Lung (tissue), 12 donors: Measurements from ENCODE around the gene ALG12. TPM values are rescaled to one million over a fixed set of nuclear protein-coding genes. Genes with fewer than 3 reads are reported as not detected.

Source experiments
- ATAC-seq: fragments of 200-7000 bp; cut with Tn5 transposase; one replicate; pipeline ENCODE4 v1.9.1; 2020; ENCODE audit warnings: moderate number of reproducible peaks; ENCODE audit not compliant: insufficient read depth, low FRiP score
- DNase-seq, 3 donors: peaks; one replicate each; pipeline ENCODE4 v3.0.0-alpha.2; 2013 to 2017
- H3K27ac ChIP-seq, 2 donors: one replicate each; pipeline ENCODE4 v1.5.1; 2013; ENCODE audit warnings: mild to moderate bottlenecking in 2 of 2, moderate library complexity in 2 of 2, control low read depth in 1 of 2, inconsistent platforms in 1 of 2, low read depth in 1 of 2, low read length in 1 of 2
- H3K27me3 ChIP-seq, 3 donors: one replicate each; pipeline ENCODE4 v1.5.1; 2013; ENCODE audit warnings: low read length in 2 of 3; ENCODE audit not compliant: control insufficient read depth in 3 of 3, insufficient read depth in 3 of 3
- H3K36me3 ChIP-seq, 4 donors: one replicate each; pipeline ENCODE4 v1.5.1; 2013; ENCODE audit warnings: low read length in 4 of 4, mild to moderate bottlenecking in 1 of 4, moderate library complexity in 1 of 4; ENCODE audit not compliant: control insufficient read depth in 4 of 4, insufficient read depth in 4 of 4
- H3K4me1 ChIP-seq, 5 donors: one replicate each; pipeline ENCODE4 v1.5.1; 2013; ENCODE audit warnings: low read length in 5 of 5, mild to moderate bottlenecking in 2 of 5, moderate library complexity in 1 of 5; ENCODE audit not compliant: control insufficient read depth in 5 of 5, insufficient read depth in 5 of 5
- H3K4me3 ChIP-seq: one replicate; pipeline ENCODE4 v1.5.1; 2013; ENCODE audit warnings: mild to moderate bottlenecking, control low read depth, moderate library complexity
- H3K9ac ChIP-seq, 2 donors: one replicate each; pipeline ENCODE4 v1.5.1; 2013; ENCODE audit warnings: low read length in 2 of 2, control low read depth in 1 of 2; ENCODE audit not compliant: insufficient read depth in 1 of 2
- H3K9me3 ChIP-seq, 4 donors: one replicate each; pipeline ENCODE4 v1.5.1; 2013; ENCODE audit warnings: low read length in 3 of 4, mild to moderate bottlenecking in 1 of 4, moderate library complexity in 1 of 4; ENCODE audit not compliant: control insufficient read depth in 4 of 4, insufficient read depth in 3 of 4
- WGBS, 2 donors: extraction: QIAGEN DNeasy Blood & Tissue Kit; methylation state at CpG; one replicate each; pipeline ENCODE4 v1.1.7; 2013; 5-methylcytosine and 5-hydroxymethylcytosine counted together
- polyA plus RNA-seq, 2 donors: library from polyadenylated mRNA; stranded (reverse); fragments of 200-250 nt; gene quantifications; one replicate each; pipeline ENCODE4 v1.2.1, GENCODE V29; 2013
- total RNA-seq, 2 donors: library from RNA; depleted of rRNA in 1 of 2; stranded (reverse); fragments of >200 nt in 1 of 2; gene quantifications; one replicate each; pipeline ENCODE4 v1.2.1, GENCODE V29; 2014 to 2021
- TF ChIP-seq, protein P1 (sequence below): IDR thresholded peaks from 2 replicates; pipeline ENCODE4 v1.5.1; 2012; ENCODE audit warnings: mild to moderate bottlenecking; ENCODE audit errors: control extremely low read depth, extremely low read depth
- donor health status: control.
- donor health status: control.
- donor health status: Bipolar disorder and iron deficiency.
- donor health status: healthy.
- donor health status: DM: yes; HTN: yes; CAD: no.

The ALG12 gene
- total and polyA plus RNA-seq, 4 donors: 13.6 to 33.9 (median 16.6) TPM

DNA sequence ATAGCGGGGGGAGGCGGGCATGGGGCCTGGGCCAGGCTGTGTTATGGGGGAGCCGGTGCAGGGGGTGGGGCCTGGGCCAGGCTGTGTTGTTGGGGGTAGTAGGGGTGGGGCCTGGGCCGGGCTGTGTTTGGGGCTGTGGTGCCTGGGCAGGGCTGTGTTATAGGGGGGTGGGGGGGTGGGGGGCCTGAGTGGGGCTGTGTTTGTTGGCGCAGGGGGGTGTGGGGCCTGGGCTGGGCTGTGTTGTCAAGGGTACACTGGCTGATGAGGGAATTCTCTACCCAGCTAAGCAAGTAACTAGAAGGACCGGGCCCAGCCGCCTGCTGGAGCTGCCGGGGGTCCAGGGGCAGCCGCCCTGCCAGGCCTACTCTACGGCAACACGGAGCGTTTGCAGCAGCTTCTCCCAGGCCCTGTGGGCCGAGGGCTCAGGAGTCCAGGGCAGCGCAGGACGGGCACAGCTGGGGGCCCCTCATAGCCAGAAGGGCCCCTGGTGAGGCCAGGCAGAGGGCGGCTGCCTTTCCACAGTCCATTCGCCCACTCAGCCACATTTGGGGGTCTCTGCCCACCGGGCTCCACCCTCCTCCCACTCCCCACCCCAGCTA, 32.3 kb upstream of the ALG12 start:
- H3K9ac ChIP-seq: no peak overlapping the region
- DNase-seq (peak in 2 of 3 donors; percentile 59 to 67), ATAC-seq (no peak)
- no peaks in the 10 kb centered on the region for H3K36me3 ChIP-seq
- no peak overlapping the region for H3K4me3 ChIP-seq
- 72 to 82% methylated on average over 14 to 18 of the region's 18 CpGs for WGBS, 2 donors
- H3K27ac ChIP-seq: peak overlapping the region in 1 of 2 donors; percentile 83
- TF ChIP-seq, protein P1, sequence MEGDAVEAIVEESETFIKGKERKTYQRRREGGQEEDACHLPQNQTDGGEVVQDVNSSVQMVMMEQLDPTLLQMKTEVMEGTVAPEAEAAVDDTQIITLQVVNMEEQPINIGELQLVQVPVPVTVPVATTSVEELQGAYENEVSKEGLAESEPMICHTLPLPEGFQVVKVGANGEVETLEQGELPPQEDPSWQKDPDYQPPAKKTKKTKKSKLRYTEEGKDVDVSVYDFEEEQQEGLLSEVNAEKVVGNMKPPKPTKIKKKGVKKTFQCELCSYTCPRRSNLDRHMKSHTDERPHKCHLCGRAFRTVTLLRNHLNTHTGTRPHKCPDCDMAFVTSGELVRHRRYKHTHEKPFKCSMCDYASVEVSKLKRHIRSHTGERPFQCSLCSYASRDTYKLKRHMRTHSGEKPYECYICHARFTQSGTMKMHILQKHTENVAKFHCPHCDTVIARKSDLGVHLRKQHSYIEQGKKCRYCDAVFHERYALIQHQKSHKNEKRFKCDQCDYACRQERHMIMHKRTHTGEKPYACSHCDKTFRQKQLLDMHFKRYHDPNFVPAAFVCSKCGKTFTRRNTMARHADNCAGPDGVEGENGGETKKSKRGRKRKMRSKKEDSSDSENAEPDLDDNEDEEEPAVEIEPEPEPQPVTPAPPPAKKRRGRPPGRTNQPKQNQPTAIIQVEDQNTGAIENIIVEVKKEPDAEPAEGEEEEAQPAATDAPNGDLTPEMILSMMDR: no peak
- peaks cover 0 to 49% (median 31%) of the 10 kb centered on the region in 5 donors for H3K4me1 ChIP-seq
- no peaks in the 10 kb centered on the region for H3K9me3 ChIP-seq
- H3K27me3 ChIP-seq: no peaks in the 10 kb centered on the region

DNA sequence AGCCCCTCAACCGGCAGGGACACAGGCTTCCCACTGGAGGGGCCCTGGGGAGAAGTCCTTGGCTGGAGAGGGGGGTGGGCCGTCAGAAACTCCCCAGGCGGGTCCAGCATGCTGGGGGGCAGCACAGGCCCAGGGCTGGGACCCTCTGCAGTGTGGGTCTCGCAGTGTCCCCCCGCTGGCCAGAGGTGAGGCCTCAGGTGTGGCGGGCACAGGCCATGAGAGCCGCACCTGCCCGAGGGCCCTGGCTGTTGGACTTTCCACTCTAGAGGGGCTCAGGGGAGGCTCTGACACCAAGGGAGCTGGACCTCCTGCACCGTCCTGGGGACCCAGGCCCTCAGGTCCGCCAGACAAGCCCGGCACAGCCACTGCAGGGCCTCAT, 31.7 kb upstream of the ALG12 start:
- Histone ChIP-seq H3K27me3 (no peaks in the 10 kb centered on the region), H3K9me3 (no peaks in the 10 kb centered on the region), H3K4me3 (no peak overlapping the region), H3K36me3 (no peaks in the 10 kb centered on the region), H3K9ac (no peak overlapping the region), H3K4me1 (peaks cover 0 to 44% (median 27%) of the 10 kb centered on the region in 5 donors), H3K27ac (peak overlapping the region in 1 of 2 donors; percentile 94)
- WGBS, 2 donors: 78 to 95% methylated on average over 11 of the region's 11 CpGs
- TF ChIP-seq, protein P1: no peak
- no peak for ATAC-seq
- no peak for DNase-seq

DNA sequence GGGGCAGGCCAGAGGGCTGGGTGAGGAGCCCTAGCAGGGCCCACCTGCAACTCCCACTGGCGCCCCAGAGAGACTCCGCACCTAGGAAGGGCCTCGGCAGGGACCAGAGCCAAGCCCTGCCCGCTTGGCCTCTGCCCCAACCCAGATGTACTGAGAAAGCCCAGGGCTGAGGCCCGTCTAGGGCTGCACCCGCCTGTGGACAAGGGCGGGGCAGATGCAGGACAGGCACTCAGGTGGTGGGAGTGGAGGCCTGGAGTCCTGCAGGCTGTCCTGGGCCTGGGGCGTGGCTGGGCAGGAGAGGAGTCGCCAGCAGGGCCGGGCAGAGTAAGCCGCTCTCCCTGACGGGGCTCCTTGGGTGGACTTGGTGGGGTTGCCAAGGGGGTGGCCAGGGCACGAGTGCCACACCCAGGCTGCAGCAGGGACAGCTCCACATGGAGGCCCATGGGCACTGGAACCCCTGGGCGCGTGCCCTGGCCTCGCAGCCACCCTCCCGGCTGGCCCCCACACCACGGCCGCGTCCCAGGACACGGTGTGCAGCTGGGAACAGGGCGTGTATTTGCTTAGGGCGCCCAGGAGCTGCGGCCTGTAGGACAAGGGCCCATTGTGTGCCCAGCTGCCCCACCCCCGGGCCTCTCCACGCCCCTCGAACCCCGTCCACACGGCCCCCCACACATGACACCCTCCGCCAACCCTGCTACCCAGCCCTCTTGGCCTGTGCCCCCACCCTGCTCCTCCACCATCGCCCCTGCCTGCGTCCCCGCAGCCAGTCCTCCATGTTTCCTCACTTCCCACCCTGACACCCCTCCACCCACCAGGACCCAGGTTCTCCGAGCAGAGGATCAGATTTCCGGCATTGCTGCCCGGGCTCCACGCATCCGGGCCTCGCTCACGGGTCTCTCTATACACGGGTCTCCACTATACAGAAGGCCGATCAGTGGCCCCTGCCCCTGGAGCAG, 31.0 kb upstream of the ALG12 start:
- H3K4me1 ChIP-seq: peaks cover 0 to 39% (median 21%) of the 10 kb centered on the region in 5 donors
- no peak overlapping the region for H3K4me3 ChIP-seq
- DNase-seq (peak in 2 of 3 donors; percentile 54 to 56), ATAC-seq (peak; percentile 56)
- no peak overlapping the region for H3K9ac ChIP-seq
- 70 to 84% methylated on average over 38 to 42 of the region's 42 CpGs for WGBS, 2 donors
- no peaks in the 10 kb centered on the region for H3K36me3 ChIP-seq
- no peaks in the 10 kb centered on the region for H3K9me3 ChIP-seq
- H3K27me3 ChIP-seq: no peaks in the 10 kb centered on the region
- TF ChIP-seq, protein P1: no peak
- peak overlapping the region in 1 of 2 donors; percentile 94 for H3K27ac ChIP-seq
